Gastroesophageal sphincter (tissue), 3 donors: ENCODE data around the gene LLGL2.

Experiments used
- POLR2A ChIP-seq, 2 donors: fragments of 450-650 bp; IDR thresholded peaks; one replicate each; pipeline ENCODE4 v1.6.1; 2017; ENCODE audit warnings: antibody characterized with exemption in 2 of 2, mild to moderate bottlenecking in 2 of 2, moderate library complexity in 1 of 2
- POLR2AphosphoS5 ChIP-seq: sonication (generic); formaldehyde crosslinking; IDR thresholded peaks from one replicate; pipeline ENCODE4 v1.6.1; 2017; ENCODE audit warnings: antibody characterized with exemption
- TF ChIP-seq, protein P1 (sequence below), 4 experiments: fragments of 200-600 bp in 2 of 4; fragments of 450-650 bp in 2 of 4; sonication (generic) in 1 of 4; IDR thresholded peaks; one replicate each; pipeline ENCODE4 v1.5.1; 2017 to 2019; ENCODE audit warnings: antibody characterized with exemption in 4 of 4, mild to moderate bottlenecking in 2 of 4, moderate library complexity in 2 of 4

DNA sequence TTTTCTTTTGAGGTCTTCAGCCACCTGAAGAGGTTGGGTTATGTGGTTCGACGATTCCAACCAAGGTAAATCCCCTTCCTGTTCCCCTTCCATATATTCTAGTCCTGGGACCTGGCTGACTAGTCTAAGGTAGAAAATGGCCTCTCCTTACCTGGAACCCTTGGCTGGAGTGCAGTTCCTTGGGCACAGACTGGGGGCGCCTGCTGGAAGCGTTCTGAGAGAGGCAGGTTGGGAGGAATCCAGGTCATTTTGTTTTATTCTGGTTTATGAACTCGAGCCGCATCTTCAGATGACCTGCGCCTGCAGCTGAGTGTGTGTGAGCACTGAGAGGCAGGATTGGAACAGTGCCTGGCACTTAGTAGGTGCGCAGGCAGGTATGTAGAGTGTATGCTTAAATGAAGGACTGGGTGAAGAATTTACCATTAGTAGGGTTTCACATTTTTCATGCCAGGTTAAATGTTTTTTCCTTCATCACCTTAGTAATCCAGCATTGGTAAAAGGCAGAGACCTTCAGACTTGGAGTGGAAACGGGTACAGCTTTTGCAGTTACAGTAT is 6.4 kb upstream of the LLGL2 start:
- TF ChIP-seq, protein P1, sequence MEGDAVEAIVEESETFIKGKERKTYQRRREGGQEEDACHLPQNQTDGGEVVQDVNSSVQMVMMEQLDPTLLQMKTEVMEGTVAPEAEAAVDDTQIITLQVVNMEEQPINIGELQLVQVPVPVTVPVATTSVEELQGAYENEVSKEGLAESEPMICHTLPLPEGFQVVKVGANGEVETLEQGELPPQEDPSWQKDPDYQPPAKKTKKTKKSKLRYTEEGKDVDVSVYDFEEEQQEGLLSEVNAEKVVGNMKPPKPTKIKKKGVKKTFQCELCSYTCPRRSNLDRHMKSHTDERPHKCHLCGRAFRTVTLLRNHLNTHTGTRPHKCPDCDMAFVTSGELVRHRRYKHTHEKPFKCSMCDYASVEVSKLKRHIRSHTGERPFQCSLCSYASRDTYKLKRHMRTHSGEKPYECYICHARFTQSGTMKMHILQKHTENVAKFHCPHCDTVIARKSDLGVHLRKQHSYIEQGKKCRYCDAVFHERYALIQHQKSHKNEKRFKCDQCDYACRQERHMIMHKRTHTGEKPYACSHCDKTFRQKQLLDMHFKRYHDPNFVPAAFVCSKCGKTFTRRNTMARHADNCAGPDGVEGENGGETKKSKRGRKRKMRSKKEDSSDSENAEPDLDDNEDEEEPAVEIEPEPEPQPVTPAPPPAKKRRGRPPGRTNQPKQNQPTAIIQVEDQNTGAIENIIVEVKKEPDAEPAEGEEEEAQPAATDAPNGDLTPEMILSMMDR (IDR thresholded peaks at IDR 0.05): no peak
- TF ChIP-seq POLR2A (IDR thresholded peaks at IDR 0.05) (no peak), POLR2AphosphoS5 (no peak)
